Measurements from ENCODE around the gene BFSP1. TPM values are rescaled to one million over a fixed set of nuclear protein-coding genes. Genes with fewer than 3 reads are reported as not detected.
A peak's percentile ranks its signal among the peaks of the same experiment; 100 is the strongest.

Gene BFSP1
- total RNA-seq, 1 experiment from 2014 or later, result 3.1 TPM

GRCh38 chr20:17565169-17565845 lies 34.1 kb upstream of the BFSP1 start:
- H3K27me3 ChIP-seq (ENCODE audit: control insufficient read depth, insufficient read depth, low read length), result no peaks in the 10 kb centered on the region
- no peaks in the 10 kb centered on the region for H3K36me3 ChIP-seq (replicated peaks; ENCODE audit: control insufficient read depth, insufficient read depth, low read length)
- no peak overlapping the region for H3K4me3 ChIP-seq (ENCODE audit: insufficient read depth, low read depth, low read length)
- DNase-seq, result no peak

GRCh38 chr20:17562804-17563305 lies 31.7 kb upstream of the BFSP1 start:
- no peak overlapping the region for H3K4me3 ChIP-seq (ENCODE audit: insufficient read depth, low read depth, low read length)
- DNase-seq, result no peak
- H3K27me3 ChIP-seq (ENCODE audit: control insufficient read depth, insufficient read depth, low read length), result no peaks in the 10 kb centered on the region
- H3K36me3 ChIP-seq (replicated peaks; ENCODE audit: control insufficient read depth, insufficient read depth, low read length), result no peaks in the 10 kb centered on the region

GRCh38 chr20:17560344-17561074 lies 29.3 kb upstream of the BFSP1 start:
- no peaks in the 10 kb centered on the region for H3K36me3 ChIP-seq (replicated peaks; ENCODE audit: control insufficient read depth, insufficient read depth, low read length)
- H3K27me3 ChIP-seq (ENCODE audit: control insufficient read depth, insufficient read depth, low read length), result no peaks in the 10 kb centered on the region
- no peak overlapping the region for H3K4me3 ChIP-seq (ENCODE audit: insufficient read depth, low read depth, low read length)
- DNase-seq, result no peak

GRCh38 chr20:17559338-17559737 lies 28.2 kb upstream of the BFSP1 start:
- DNase-seq, result no peak
- Histone ChIP-seq H3K36me3 (replicated peaks; ENCODE audit: control insufficient read depth, insufficient read depth, low read length) (no peaks in the 10 kb centered on the region), H3K27me3 (ENCODE audit: control insufficient read depth, insufficient read depth, low read length) (no peaks in the 10 kb centered on the region), H3K4me3 (ENCODE audit: insufficient read depth, low read depth, low read length) (no peak overlapping the region)

- no peak overlapping the region for H3K4me3 ChIP-seq (ENCODE audit: insufficient read depth, low read depth, low read length)
- no peaks in the 10 kb centered on the region for H3K36me3 ChIP-seq (replicated peaks; ENCODE audit: control insufficient read depth, insufficient read depth, low read length)
- H3K27me3 ChIP-seq (ENCODE audit: control insufficient read depth, insufficient read depth, low read length), result no peaks in the 10 kb centered on the region
- DNase-seq, result no peak
Observed at GRCh38 chr20:17558941-17559304, 27.7 kb upstream of the BFSP1 start.

GRCh38 chr20:17558154-17558940 lies 27.2 kb upstream of the BFSP1 start:
- Histone ChIP-seq H3K27me3 (ENCODE audit: control insufficient read depth, insufficient read depth, low read length) (no peaks in the 10 kb centered on the region), H3K4me3 (ENCODE audit: insufficient read depth, low read depth, low read length) (no peak overlapping the region), H3K36me3 (replicated peaks; ENCODE audit: control insufficient read depth, insufficient read depth, low read length) (no peaks in the 10 kb centered on the region)
- DNase-seq, result peak; percentile 53

- Histone ChIP-seq H3K36me3 (replicated peaks; ENCODE audit: control insufficient read depth, insufficient read depth, low read length) (no peaks in the 10 kb centered on the region), H3K27me3 (ENCODE audit: control insufficient read depth, insufficient read depth, low read length) (no peaks in the 10 kb centered on the region), H3K4me3 (ENCODE audit: insufficient read depth, low read depth, low read length) (no peak overlapping the region)
- DNase-seq, result no peak
Observed at GRCh38 chr20:17557675-17558006, 26.5 kb upstream of the BFSP1 start.

- H3K27me3 ChIP-seq (ENCODE audit: control insufficient read depth, insufficient read depth, low read length), result no peaks in the 10 kb centered on the region
- peak; percentile 34 for DNase-seq
- H3K36me3 ChIP-seq (replicated peaks; ENCODE audit: control insufficient read depth, insufficient read depth, low read length), result no peaks in the 10 kb centered on the region
- no peak overlapping the region for H3K4me3 ChIP-seq (ENCODE audit: insufficient read depth, low read depth, low read length)
Observed at GRCh38 chr20:17556837-17557674, 25.9 kb upstream of the BFSP1 start.

GRCh38 chr20:17555106-17555505 lies 23.9 kb upstream of the BFSP1 start:
- no peaks in the 10 kb centered on the region for H3K36me3 ChIP-seq (replicated peaks; ENCODE audit: control insufficient read depth, insufficient read depth, low read length)
- no peak overlapping the region for H3K4me3 ChIP-seq (ENCODE audit: insufficient read depth, low read depth, low read length)
- no peaks in the 10 kb centered on the region for H3K27me3 ChIP-seq (ENCODE audit: control insufficient read depth, insufficient read depth, low read length)
- no peak for DNase-seq

GRCh38 chr20:17549131-17549530 lies 18.0 kb upstream of the BFSP1 start:
- no peaks in the 10 kb centered on the region for H3K27me3 ChIP-seq (ENCODE audit: control insufficient read depth, insufficient read depth, low read length)
- DNase-seq, result no peak
- H3K4me3 ChIP-seq (ENCODE audit: insufficient read depth, low read depth, low read length), result no peak overlapping the region
- no peaks in the 10 kb centered on the region for H3K36me3 ChIP-seq (replicated peaks; ENCODE audit: control insufficient read depth, insufficient read depth, low read length)

- Histone ChIP-seq H3K4me3 (ENCODE audit: insufficient read depth, low read depth, low read length) (no peak overlapping the region), H3K36me3 (replicated peaks; ENCODE audit: control insufficient read depth, insufficient read depth, low read length) (no peaks in the 10 kb centered on the region), H3K27me3 (ENCODE audit: control insufficient read depth, insufficient read depth, low read length) (no peaks in the 10 kb centered on the region)
- no peak for DNase-seq
Observed at GRCh38 chr20:17545127-17545526, 13.9 kb upstream of the BFSP1 start.

- H3K4me3 ChIP-seq (ENCODE audit: insufficient read depth, low read depth, low read length), result no peak overlapping the region
- no peaks in the 10 kb centered on the region for H3K27me3 ChIP-seq (ENCODE audit: control insufficient read depth, insufficient read depth, low read length)
- H3K36me3 ChIP-seq (replicated peaks; ENCODE audit: control insufficient read depth, insufficient read depth, low read length), result no peaks in the 10 kb centered on the region
- DNase-seq, result no peak
Observed at GRCh38 chr20:17543531-17544131, 12.5 kb upstream of the BFSP1 start.

GRCh38 chr20:17542993-17543412 lies 11.8 kb upstream of the BFSP1 start:
- no peak for DNase-seq
- Histone ChIP-seq H3K4me3 (ENCODE audit: insufficient read depth, low read depth, low read length) (no peak overlapping the region), H3K36me3 (replicated peaks; ENCODE audit: control insufficient read depth, insufficient read depth, low read length) (no peaks in the 10 kb centered on the region), H3K27me3 (ENCODE audit: control insufficient read depth, insufficient read depth, low read length) (no peaks in the 10 kb centered on the region)

GRCh38 chr20:17542481-17542880 lies 11.3 kb upstream of the BFSP1 start:
- DNase-seq, result no peak
- H3K27me3 ChIP-seq (ENCODE audit: control insufficient read depth, insufficient read depth, low read length), result no peaks in the 10 kb centered on the region
- H3K4me3 ChIP-seq (ENCODE audit: insufficient read depth, low read depth, low read length), result no peak overlapping the region
- no peaks in the 10 kb centered on the region for H3K36me3 ChIP-seq (replicated peaks; ENCODE audit: control insufficient read depth, insufficient read depth, low read length)

All from H7 (cell line).